Measurements from ENCODE around the gene LRRC10.
"Not testable (repeated sequence)": the region's sequence is repeated elsewhere in the genome, so short reads cannot be mapped to it uniquely, and the experiment has no call there.

LRRC10 gene

DNA sequence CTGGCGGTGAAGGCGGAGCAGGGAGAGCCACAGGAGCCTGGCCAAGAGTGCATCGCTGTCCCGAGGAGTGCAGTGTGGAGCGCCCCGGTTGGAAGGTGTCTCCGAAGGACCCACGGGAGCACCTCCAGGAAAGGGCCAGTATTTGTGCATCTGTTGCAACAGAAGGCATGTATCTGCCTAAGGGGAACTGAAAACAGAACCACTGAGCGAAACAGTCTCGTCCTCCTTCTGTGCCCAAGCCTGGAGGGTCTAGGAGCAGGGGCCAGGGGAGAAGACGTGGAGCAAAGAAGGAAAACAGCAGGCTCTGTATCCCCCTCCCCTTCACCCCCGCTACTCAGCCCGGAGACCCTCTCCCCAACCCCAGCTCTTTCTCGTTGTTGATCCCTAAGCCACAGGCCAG is 5.3 kb upstream of the LRRC10 start:
- DNase-seq: no peak

DNA sequence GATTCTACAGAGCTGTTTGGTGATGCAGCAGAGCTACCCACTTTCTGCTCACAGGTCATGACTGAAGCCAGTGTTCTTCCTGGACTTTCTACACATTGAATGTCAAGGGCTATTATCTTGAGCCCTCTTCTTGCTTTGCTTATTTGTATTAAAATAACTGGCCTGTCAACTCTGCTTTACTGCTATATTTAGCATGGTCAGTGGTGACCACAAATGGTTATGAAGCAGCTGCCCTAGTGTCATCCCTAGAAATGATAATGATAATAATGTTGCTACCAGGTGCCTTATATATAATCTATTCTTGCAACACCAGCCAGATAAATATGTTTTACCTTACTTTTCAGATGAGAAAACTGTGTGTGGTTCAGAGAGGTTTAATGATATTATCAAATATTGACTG is 2.6 kb upstream of the LRRC10 start:
- no peak for DNase-seq

- DNase-seq: no peak
Measured at GRCh38 chr12:69610126-69610525, 581 bp downstream of the LRRC10 start.

GRCh38 chr12:69608114-69608513 is 2.6 kb downstream of the LRRC10 start:
- DNase-seq: no peak

- not testable (repeated sequence) for DNase-seq
Measured at GRCh38 chr12:69604275-69604674, 6.4 kb downstream of the LRRC10 start.

DNA sequence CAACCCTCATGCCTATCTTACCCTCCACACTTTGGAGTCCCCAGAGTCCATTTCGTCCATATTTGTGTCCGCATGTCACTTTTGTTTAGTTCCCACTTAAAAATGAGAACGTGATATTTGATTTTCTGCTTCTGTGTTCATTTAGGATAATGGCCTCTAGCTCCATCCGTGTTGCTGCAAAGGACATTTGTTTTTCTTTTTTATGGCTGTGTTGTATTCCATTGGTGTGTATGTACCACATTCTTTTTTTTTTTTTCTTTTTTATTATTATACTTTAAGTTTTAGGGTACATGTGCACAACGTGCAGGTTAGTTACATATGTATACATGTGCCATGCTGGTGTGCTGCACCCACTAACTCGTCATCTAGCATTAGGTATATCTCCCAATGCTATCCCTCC is 7.2 kb downstream of the LRRC10 start:
- not testable (repeated sequence) for DNase-seq

GRCh38 chr12:69602954-69603353 is 7.8 kb downstream of the LRRC10 start:
- no peak for DNase-seq

DNA sequence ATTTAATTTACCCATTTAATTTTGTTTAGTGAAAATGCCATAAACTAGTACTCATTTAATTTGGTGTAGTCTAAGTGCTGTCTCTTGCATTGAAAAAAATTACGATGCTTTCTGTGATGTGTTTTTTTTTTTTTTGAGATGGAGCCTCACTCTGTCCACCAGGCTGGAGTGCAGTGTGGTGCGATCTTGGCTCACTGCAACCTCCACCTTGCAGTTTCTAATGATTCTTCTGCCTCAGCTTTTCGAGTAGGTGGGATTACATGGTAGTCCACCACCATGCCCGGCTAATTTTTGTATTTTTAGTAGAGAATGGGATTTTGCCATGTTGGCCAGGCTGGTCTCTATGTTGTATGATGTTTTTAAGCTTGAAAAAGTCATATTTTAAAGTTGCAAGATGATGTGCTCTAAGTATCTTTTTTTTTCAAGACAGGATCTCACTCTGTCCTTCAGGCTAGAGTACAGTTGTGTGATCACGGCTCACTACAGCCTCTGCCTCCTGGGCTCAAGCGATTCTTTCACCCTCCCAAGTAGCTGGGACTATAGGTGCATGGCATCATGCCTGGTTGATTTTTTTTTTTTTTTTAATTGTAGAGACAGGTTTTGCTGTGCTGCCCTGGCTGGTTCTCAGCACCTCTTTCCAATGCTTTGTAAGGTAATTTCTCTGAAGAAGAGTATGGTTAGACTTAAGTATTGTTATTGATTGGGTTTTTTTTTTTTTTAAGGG is 8.6 kb downstream of the LRRC10 start:
- no peak for DNase-seq

DNA sequence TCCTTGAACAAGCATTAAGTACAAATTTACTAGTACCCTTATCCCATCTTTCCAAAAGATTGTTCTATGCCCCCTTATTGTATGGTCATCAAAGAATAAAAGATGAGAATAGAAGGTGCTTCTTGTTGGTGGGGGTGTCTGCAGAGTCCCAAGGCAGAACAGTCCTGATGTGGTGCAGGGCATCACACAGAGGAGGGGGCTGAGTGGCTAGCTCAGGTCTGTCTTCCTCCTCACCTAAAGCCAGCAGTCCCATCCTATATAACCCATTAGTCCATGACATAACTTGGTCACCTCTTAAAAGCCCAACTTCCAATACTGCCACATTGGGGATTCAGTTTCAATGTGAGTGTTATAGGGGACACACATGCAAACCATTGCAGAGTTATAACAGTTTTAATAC is 9.9 kb downstream of the LRRC10 start:
- no peak for DNase-seq

DNA sequence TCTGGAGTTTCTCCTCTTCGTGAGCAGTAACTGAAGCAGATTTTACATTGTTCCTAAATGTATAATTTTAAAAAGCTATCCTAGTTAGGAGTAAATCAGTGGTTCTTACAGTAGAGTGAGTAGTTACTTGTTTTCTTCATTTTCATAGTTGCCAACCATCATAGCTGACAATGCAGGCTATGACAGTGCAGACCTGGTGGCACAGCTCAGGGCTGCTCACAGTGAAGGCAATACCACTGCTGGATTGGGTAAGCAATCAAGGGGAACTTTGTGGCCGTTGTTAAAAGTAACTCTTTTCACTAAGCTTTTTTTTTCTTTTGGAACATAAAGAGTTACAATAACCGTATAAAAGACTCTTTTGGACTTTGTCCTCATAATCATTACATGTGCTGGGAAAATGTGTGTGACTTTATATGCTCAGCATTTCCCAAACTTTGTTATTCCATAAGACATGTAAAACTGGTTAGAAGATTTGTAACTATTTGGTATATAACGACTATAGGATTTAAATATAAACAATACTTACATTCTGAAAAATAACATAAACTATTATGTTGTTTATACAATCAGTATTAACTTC is 12.4 kb downstream of the LRRC10 start:
- peak; percentile 15 for DNase-seq

DNA sequence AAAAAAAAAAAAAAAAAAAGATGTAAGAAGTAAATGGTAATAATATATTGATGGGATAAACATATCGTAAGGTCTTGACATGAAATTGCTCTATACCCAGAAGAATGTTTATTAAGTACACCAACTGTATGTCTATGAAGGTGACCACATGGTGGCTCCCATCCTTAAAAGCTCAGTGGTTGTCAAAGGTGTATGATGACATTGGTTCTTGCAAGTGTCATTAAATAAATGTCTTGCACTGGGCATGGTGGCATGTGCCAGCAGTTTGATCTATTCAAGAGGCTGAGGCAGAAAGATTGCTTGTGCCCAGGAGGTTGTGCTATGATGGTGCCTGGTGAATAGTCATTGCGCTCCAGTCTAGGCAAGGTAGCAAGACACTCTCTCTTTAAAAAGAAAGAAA is 15.0 kb downstream of the LRRC10 start:
- peak; percentile 4 for DNase-seq

DNA sequence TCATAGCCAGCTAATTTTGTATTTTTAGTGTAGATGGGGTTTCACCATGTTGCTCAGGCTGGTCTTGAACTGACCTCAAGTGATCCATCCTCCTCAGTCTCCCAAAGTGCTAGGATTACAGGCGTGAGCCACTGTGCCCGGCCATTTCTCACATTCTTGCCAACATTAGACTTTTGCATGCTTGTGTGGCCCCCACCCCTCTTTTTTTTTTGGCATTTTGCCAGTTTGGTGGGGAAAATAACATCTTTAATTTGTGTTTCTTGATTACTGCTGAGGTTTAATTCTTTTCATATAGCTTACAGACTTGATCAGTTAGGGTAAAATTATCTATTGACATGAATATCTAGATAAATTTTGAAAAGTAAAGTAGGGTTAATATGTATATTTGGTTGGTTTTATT is 21.6 kb downstream of the LRRC10 start:
- no peak for DNase-seq

- DNase-seq: no peak
Measured at GRCh38 chr12:69588527-69588926, 22.2 kb downstream of the LRRC10 start.

- peak; percentile 97 for DNase-seq
Measured at GRCh38 chr12:69585189-69586062, 25.3 kb downstream of the LRRC10 start, which contains the start of gene CCT2. TSS of gene CCT2 (plus strand) at chr12:69585459. CDS start at chr12:69585522, 63 bp downstream.

DNA sequence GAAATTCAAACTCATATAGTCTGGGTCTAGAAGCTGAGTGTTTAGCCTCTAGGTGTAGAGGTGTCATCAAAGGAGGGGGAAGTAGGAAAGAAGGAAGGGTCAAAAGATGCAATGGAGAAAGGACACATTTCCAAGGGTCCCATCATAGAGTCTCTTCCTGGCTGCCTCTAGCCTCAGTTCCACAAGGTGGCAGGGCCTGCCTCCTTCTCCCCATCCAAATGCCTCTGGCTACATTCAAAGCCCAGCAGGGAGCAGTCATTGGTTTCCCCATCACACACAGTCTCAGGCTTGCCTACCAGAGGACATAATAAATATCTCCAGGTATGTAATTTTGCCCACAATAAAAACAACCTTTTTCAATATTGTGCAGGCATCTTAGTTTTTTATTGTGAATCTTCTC is 27.5 kb downstream of the LRRC10 start:
- no peak for DNase-seq

GRCh38 chr12:69580074-69580473 is 30.6 kb downstream of the LRRC10 start:
- DNase-seq: peak; percentile 21

- no peak for DNase-seq
Measured at GRCh38 chr12:69579029-69579428, 31.7 kb downstream of the LRRC10 start.

GRCh38 chr12:69578283-69578682 is 32.4 kb downstream of the LRRC10 start:
- DNase-seq: no peak

- no peak for DNase-seq
Measured at GRCh38 chr12:69575346-69575745, 35.4 kb downstream of the LRRC10 start.

- peak; percentile 70 for DNase-seq
Measured at GRCh38 chr12:69570545-69571399, 39.9 kb downstream of the LRRC10 start.

GRCh38 chr12:69570000-69570516 is 40.6 kb downstream of the LRRC10 start:
- DNase-seq: no peak

GRCh38 chr12:69569236-69569635 is 41.5 kb downstream of the LRRC10 start:
- no peak for DNase-seq

GRCh38 chr12:69566603-69567002 is 44.1 kb downstream of the LRRC10 start:
- DNase-seq: no peak

All from activated CD4-positive, alpha-beta T cell treated with anti-CD3 and anti-CD28 coated beads, Interleukin-2, Interleukin-6, amounts not matched to agents 100 ng/mL and 50 ng/mL, durations not matched to agents 16 hours and 8 hours (primary cell).